HS-5 (cell line): ENCODE measurements around the gene CAV3.
"Not testable (repeated sequence)": the region's sequence is repeated elsewhere in the genome, so short reads cannot be mapped to it uniquely, and the experiment has no call there.

Experiments
- DNase-seq: peaks from one replicate; pipeline ENCODE4 v3.0.0-alpha.2; 2012; ENCODE audit warnings: low read depth

Gene CAV3

DNA sequence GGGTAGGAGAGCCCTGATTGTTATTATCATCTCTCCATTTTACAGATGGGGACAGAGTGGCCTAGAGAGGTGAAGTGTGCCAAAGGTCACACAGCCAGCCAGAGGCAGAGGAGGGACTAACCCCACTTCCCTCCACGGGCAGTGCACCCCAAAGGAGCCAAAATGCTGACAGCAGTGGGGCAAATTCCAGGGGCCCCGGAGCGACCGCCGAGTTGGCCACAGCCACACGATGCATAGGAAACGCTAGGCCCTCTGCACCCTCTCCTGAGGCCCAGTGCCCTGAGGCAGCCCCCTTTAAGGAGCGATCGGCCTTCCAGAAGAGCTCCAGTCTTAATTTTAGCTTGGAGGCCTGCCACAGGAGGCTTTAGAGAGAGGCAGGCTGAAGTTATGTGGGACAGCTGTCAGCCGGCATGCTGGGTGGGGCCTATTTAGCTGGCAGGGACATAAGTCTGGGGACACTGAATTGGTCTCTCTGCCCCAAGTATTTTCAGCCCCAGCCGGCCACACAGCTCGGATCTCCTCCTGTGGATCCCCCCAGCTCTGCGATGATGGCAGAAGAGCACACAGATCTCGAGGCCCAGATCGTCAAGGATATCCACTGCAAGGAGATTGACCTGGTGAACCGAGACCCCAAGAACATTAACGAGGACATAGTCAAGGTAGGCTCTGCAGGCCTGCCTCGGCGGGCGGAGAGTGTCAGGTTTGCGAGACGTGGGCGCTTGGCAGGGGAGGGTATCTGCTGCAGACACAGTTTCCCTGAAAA is at the start of gene CAV3:
TSS of gene CAV3 (plus strand) at position 471 of the 763 bp plus-strand sequence. CDS start at position 546, 75 bp downstream.
- DNase-seq = no peak

DNA sequence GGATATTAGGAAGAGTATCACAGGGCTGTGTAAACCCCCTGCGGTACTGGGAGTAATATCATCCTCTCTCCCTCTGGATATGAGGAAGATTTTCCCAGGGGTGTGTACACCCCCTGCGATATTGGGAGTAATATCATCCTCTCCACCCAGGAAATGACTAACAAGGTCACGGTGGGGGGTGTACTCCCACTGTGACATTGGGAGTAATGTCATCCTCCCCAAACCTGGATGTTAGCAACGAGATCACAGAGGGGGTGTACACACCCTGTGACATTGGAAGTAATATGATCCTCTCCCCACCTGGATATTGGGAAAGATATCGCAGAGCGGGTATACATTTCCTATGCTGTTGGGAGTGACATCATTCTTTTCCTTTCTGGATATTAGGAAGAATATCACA is 48.6 kb upstream of the CAV3 start:
- not testable (repeated sequence) for DNase-seq

DNA sequence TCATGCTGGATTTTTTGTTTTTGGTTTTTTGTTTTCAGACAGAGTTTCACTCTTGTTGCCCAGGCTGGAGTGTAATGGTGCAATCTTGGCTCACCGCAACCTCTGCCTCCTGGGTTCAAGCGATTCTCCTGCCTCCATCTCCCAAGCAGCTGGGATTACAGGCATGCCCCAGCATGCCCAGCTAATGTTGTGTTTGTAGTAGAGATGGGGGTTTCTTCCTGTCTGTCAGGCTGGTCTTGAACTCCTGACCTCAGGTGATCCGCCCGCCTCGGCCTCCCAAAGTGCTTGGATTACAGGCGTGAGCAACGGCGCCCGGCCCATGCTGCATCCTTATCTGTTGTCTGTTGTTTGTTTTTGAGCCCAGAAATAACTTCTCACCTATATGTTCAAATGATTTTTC is 42.3 kb upstream of the CAV3 start:
- DNase-seq = not testable (repeated sequence)

DNA sequence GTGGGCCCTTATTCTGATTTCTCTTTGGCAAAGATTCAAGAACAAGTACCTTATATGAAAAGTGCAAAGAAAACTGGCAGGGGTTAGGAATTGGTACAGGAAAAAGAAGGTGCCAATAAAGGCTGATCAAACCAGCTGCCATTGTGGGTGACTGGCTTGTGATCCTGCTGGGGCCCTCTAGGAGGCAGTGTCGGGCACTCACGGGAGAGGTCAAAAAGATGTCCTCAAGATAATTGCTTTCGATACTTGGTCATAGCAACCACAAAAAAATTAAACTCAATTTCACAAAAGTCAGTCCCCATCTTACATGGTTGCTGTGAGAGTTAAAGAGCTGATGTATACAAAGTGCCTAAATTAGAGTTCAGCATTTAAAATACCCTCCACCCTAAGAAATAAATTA is 31.0 kb upstream of the CAV3 start:
- DNase-seq = no peak

DNA sequence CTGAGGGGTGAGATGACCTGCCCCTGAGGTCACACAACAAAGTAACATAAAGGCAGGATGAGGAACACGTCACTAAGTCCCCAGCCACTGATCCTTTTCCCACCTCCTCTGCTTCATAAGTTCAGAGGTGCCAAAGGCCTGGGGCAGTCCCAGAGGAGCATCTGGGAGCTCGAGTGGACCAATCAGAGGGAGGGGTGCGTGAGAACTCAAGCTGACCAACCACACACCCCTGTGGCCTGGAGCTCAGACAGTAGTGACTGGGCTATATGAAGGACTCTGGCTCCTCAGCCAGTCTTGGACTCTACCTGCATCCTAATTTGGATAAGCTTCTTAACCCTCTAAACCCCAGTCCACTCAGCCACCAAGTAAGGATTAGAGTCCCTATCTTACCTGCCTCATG is 28.0 kb upstream of the CAV3 start:
- DNase-seq = no peak

DNA sequence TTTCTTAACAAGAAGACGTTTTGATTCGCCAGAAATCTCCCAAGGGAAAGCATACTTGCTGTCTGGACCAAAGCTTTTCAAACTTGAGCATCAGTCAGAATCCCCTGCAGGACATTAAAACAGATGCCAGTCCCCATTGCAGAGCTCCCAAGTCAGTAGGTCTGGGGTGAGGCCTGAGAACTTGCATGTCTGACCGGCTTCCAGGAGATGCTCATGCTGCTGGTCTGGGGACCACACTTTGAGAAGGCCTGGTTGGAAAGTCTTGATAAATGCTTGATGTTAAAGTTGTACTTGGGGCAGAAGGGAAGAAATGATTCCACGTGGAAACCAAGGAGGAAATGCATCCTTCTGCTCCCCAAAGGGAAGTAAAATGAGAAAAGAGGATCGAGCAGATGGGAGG is 24.3 kb upstream of the CAV3 start:
- no peak for DNase-seq

DNA sequence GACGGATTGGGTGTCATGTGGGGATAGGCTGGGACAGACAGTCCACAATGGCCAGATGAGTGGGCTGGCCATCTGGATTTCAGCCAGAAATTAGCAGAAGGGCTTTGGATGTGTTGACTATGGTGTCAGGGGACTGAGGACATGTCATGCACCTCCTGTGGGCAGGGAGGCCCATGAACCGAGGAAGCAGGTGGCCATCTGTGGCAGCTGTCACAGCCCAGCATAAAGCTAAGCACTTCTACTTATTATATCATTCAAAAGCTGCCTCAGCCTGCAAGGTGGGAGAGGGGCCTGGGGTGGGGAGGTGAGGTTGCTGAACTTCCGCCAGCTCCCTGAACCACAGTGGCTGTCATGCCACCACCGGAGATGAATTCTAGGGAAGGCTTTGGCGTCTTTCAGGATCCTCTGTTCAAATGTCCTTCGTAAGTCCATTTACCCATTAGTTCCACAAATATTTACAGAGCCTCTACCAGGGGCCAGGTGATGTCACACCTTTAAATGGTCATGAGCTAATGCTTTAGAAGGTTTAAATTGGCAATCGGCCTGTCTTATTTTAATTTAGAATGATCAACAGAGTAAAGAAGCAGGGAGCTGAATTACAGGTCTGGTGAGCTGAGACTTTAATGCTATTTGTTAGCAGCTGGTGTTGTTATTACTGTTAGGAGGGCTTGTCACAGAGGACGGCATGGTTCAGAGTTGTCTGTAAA is 23.6 kb upstream of the CAV3 start:
- DNase-seq = no peak

DNA sequence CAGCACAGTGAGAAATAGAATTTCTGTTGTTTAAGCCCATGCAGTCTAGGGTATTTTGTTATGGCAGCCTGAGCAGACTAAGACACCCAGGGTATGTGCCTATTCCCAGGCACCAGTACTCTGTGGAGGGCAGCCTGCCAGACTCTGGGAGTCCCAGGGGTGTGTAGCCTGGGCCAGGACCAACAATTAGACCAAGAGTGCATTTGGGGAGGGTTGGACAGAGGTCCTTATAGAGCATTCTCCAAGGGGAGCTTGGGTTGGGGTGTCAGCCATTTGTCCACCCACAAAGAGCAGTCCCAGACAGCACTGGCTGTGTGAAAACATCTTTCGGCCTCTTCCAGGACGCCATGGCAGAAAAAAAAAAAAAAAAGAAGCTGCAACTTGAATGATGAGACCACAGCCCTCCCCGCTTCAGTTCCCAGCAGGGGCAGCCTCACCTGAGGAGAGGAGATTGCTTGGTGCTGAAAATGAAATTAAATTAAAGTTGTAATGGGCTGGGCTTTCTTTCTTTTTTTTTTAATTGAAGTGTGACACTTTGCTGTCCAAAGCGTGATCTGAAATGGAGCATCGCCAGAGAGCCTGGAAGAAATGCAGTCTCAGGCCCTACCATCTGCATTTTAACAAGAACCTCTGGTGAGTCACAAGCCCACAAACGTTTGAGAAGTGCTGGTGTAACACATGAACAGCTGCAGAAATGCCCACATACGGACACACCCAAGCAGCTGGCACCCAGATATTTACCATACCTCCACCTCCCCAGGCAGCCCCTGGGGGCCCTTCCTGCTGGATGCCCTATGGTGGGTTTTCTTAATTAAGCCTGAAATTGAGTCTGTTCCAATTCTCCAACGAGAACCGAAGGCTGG is 21.3 kb upstream of the CAV3 start:
- DNase-seq = no peak

DNA sequence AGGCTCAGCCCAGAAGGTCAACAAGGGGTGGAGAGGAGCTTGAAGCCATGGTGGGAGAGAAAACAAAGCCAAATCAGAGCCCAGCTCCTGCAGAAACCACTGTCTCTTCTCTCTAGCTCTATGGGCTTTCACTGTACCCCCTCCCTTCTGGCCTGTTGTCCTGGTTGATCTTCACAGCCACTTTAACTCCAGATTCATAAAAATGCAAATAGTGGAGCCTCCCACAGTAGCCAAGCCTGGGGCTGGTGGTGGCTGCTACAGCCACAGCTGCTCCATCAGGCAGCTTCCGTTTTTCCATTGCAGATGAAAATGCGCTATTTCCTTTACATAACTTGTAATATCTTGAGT is 20.7 kb upstream of the CAV3 start:
- DNase-seq = no peak

DNA sequence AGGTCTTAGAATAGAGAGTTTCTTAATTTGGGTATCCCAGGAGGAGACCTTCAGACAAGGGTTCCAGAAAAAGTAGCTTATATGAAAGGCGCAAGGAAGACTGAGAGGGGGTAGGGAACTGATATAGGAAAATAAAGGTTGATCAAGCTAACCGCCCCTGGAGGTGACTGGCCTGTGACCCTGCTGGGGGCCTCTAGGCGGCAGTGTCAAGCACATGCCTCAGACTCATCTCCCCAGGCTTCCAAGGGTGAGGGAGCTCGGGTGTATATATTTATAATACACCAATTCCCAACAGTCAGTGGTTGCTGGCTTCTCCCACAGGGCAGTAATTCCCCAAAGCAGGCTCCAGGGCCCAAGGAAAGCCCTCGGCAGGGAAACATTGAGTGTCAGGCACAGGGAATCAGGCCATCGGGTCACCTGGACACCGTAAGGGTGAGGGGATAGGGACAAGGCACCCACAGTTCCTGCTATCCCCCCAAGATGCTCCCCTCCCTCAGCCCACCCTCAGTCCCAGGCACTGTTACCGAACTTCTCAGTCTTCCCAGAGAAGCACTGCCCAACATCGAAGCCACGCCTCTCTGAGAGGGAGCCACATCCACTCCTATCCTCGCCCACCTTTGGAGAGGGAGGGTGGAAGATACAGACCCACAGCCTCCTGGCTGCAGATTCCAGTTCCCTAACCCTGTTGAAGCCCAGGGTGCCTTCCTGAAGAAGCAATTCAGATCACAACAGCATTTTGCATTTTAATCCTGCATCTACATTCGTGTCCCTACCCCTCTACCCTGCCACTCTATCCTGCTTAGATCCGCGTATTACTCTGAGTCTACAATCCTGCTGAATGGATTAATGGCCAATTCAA is 19.5 kb upstream of the CAV3 start:
- no peak for DNase-seq

DNA sequence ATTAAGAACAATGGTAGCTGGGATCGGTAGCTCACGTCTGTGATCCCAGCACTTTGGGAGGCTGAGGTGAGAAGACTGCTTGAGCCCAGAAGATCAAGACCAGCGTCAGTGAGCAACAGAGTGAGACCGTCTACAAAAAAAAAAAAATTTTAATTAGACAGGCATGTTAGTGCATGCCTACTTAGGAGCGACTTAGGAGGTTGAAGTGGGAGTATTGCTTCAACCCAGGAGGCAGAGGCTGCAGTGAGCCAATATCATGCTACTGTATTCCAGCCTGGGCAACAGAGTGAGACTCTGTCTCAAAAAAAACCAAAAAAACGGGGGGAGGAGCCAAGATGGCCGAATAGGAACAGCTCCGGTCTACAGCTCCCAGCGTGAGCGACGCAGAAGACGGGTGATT is 17.8 kb upstream of the CAV3 start:
- DNase-seq = not testable (repeated sequence)

DNA sequence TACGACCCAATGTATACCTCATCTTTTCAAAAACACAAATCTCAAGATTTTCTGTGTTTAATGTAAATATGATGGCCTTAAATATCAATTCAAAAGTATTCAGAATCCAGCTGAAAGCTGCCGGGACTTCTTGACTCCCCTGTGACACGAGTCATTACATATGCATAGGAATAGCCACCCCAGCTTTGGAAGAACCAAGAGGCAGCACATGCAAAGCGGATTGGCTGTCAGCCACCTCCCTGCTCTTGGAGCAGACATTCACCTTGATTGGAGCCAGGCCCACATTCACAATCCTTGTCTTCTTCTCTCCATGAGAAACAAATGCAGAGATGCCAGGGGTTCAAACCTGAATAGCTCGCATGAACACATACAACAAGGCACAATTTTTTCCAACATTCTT is 10.8 kb upstream of the CAV3 start:
- no peak for DNase-seq

DNA sequence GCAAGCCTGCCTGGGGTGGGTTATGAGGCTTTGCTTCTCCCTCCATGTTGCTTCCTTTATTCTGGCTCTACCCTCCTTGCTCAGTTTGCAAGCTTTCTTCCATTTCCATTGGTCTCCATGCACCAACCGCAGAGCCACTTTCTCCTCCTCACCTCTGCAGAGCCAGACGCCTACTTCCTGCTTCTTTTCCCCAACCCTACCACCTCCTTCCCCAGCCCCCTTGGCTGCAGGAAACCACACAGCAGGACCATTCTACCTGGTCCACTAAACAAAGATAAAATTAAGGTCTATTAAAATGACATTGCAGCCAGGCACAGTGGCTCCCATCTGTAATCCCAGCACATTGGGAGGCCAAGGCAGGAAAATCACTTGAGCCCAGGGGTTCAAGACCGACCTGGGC is 10.0 kb upstream of the CAV3 start:
- DNase-seq = no peak

DNA sequence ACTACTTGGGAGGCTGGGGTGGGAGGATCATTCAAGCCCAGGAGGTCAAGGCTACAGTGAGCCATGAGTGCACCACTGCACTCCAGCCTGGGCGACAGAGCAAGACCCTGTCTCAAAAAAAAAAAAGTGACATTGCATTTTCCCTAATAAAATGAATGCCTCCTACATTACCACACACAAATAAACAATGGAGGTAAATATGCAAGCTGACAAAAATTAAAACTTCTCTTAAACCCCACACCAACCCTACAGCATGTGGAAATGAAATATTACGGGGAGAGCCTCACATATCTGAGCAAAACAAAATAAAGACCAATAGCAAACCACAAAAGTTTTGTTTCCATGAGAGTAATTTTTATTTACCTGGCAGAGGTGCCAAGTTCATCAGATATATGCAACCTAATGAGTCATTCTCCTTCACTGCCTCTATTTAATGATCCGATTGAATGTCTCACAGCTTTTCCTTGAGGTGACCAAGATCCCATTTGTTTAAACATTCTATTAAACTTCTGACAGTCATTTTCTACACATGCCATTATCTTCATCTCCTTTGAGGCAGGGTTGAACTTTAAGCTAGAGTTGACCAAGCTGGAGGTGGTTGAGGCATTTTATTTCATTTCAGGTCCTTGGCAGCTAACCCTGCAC is 9.4 kb upstream of the CAV3 start:
- no peak for DNase-seq

DNA sequence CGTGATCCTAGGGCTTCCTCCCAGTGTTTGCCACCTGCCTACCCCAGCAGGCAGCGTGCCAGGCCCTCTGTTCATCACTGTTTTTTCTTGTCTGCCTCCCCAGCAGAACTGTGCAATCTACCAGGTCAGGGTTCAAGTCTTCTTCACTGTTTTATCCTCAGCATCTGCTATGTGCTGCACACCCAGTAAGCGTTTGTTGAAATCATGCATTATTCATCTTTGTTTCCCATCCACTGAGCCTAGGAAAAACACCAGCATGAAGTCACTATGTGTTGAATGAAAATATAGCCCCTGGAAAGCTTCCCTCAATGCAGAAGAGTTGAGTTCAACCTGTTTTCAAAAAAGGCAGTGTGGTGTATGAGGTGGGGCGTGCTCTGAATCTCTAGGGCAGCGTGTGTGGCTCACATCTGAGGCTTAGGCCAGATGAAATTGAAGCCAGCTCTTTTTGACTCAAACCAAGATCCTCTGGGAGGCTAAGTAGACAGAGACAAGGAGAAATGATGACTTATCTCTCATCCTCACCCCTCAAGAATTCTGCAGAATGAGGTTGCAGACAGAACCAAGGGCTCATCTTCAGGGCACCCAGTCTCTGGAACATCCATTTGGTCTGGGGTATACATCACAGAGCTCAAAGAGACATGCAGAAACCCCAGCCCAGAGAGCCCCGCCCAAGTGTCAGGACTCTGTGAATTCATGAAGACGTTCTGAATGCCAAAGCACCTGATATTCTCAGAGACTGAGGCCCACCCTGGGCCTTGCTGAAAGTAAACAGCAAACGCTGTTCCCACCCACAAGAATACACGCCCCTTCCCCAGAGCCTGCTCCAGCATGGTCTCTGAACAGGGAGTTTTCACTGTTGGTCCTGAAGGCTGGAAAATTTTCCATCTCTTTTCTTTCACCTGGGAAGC is 5.7 kb upstream of the CAV3 start:
- no peak for DNase-seq

DNA sequence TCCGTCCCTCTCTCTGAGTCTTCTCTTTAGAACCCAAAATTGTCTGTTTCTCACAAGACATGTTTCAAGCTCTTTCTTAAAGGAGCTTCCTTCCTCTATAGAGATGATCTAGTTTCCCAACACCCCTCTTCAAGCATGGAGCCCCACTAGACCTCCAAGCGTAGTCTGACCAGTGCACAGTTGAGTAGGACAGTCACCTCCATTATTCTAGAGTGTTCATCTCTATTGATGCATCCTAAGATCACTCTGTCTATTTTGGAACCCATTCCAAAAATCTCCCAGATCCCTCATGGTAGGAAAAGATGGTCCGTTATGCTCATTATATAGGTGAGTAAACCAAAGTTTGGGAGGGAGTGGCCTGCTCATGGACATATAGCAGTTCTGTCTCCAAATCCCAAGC is 4.1 kb upstream of the CAV3 start:
- no peak for DNase-seq

DNA sequence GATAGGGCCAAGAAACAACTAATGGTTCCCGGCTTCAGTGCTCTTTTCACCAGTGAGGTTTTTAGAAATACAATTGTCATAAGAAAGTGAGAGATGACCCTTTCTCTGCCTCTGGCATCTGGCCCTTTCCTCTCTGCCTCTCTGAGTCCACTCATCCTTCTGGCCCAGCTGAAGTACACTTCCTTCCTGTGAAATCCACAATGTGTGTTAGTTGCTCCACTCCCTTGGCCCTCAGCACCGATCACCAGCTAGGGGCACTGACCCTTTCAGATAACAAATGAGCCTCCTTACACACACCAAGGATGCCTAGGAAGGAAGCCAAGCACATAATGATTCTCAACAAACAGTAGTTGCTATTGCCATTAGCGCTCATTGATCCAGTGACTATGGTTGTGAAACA is 2.9 kb upstream of the CAV3 start:
- DNase-seq = no peak

DNA sequence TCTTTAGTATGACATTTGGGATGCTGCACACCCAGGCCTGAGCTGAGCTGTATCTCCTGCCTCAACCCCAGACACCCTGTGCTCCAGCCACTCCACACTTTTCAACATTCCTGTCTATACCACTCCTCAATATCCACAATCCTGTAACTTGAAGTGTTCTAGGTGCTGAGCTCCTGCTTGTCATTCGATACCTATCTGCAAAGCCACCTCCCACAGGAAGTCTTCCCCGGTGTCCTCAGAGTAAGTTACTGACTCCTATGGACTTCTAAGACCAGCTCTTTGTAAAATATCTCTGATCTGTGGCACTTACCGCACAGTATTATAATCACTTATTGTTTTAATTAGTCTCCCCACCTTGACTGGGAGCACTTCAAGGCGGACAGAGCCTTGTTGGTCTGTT is 1.2 kb upstream of the CAV3 start:
- DNase-seq = no peak

DNA sequence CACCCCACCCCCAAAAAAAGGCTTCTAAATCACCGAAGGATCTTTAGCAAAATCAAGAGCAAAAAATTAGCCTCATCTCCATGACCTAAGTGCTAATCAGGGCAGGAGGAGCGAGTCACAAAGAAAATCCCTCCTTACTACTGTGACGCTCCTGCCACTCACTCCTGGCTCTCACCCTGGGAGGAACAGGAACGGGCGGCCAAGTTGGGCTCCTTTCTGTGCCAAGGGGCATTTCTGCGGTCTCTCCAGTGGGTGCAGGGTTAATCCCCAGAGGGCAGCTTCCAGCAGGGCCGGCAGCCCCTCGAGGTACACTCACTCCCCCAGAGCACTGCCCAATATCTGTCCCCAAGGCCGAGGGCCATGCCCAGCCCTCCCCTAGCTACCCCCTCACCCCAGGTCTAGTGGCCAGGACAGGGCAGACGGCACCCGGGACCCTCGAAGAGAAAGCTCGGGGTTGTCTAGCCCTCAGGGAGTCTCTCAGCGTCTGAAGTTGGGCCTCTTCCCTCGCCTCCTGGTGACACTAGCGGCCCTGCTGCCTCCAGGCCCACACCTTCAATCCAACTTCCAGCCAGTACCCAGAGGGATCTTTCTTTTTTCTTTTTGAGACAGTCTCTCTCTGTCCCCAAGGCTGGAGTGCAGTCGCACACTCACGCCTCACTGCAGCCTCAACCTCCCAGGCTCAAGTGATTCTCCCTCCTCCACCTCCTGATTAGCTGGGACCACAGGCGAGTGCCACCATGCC is 706 bp downstream of the CAV3 start:
- DNase-seq = no peak

DNA sequence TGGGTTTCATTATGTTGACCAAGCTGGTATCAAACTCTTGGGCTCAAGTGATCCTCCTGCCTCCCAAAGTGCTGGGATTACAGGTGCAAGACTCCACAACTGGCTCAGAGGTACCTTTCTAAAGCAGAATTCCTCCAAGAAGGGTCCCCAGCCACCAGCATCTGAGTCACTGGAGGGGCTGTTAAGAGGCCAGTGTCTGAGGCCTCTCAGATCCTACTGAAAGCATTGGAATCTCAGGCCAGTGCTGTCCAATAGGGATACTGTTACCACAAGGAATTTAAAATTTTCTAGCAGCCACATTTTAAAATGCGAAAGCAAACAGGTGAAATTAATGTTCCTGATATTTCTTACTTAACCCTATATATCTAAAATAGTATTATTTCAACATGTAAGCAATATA is 1.3 kb downstream of the CAV3 start:
- DNase-seq = no peak
